Heart right ventricle (tissue), 16 donors: ENCODE measurements around the gene LYAR. TPM values are rescaled to one million over a fixed set of nuclear protein-coding genes. Genes with fewer than 3 reads are reported as not detected.
"Not testable (repeated sequence)": the region's sequence is repeated elsewhere in the genome, so short reads cannot be mapped to it uniquely, and the experiment has no call there.

Experiments used
- ATAC-seq, 8 donors: fragments of 200-7000 bp; cut with Tn5 transposase; one replicate each; pipeline ENCODE4 v1.9.1; 2020; ENCODE audit warnings: mild to moderate bottlenecking in 8 of 8, moderate library complexity in 8 of 8, moderate number of reproducible peaks in 1 of 8
- DNase-seq, 2 donors: peaks; one replicate each; pipeline ENCODE4 v3.0.0-alpha.2; 2020
- H3K27ac ChIP-seq, 10 donors: fragments of 200-600 bp; sonication (generic) in 2 of 10; one replicate each; pipeline versions ENCODE4 v1.5.0 to v1.8.0; 2020 to 2022; ENCODE audit warnings: mild to moderate bottlenecking in 3 of 10
- H3K27me3 ChIP-seq, 7 donors: fragments of 200-600 bp; one replicate each; pipeline ENCODE4 v1.8.0; 2021 to 2022; ENCODE audit warnings: mild to moderate bottlenecking in 2 of 7
- H3K36me3 ChIP-seq, 9 donors: fragments of 200-600 bp; sonication (generic) in 1 of 9; one replicate each; pipeline versions ENCODE4 v1.5.0 to v1.8.0; 2020 to 2022; ENCODE audit warnings: mild to moderate bottlenecking in 2 of 9
- H3K4me1 ChIP-seq, 9 donors: fragments of 200-600 bp; sonication (generic) in 1 of 9; one replicate each; pipeline versions ENCODE4 v1.5.0 to v1.8.0; 2020 to 2022; ENCODE audit warnings: mild to moderate bottlenecking in 4 of 9
- H3K4me3 ChIP-seq, 10 donors: fragments of 200-600 bp; sonication (generic) in 2 of 10; one replicate each; pipeline versions ENCODE4 v1.5.0 to v1.8.0; 2020 to 2022; ENCODE audit warnings: mild to moderate bottlenecking in 7 of 10, moderate library complexity in 2 of 10
- H3K9me3 ChIP-seq, 11 donors: fragments of 200-600 bp in 10 of 11; sonication (generic) in 2 of 11; one replicate each; pipeline versions ENCODE4 v1.5.0 to v1.8.0; 2013 to 2022; ENCODE audit warnings: mild to moderate bottlenecking in 2 of 11, control low read depth in 1 of 11, moderate library complexity in 1 of 11
- CTCF ChIP-seq, 9 donors: fragments of 200-600 bp; sonication (generic) in 2 of 9; IDR thresholded peaks; one replicate each; pipeline versions ENCODE4 v1.5.0 to v1.8.0; 2021 to 2022; ENCODE audit warnings: antibody characterized with exemption in 9 of 9, mild to moderate bottlenecking in 5 of 9, moderate library complexity in 1 of 9
- WGBS, 2 donors: extraction: QIAGEN DNeasy Blood & Tissue Kit; methylation state at CpG; one replicate each; pipeline ENCODE4 v1.1.7; 2013; ENCODE audit warnings: inconsistent platforms in 1 of 2; 5-methylcytosine and 5-hydroxymethylcytosine counted together
- intact Hi-C, 10 donors: fragments of 100-400 bp; cut with DNase I; formaldehyde crosslinking; loops; one replicate each; pipeline versions ENCODE4 v1.11.1 to v1.14.2; 2022
- polyA plus RNA-seq, 2 donors: library from polyadenylated mRNA; stranded (reverse); fragments of 200-250 nt; gene quantifications; one replicate each; pipeline ENCODE4 v1.2.3, GENCODE V29; 2013
- total RNA-seq, 10 donors: library from RNA; stranded (reverse); fragmentation: NEBNext Ultra II Directional in 3 of 10; extraction: Animal tissue kit (Norgen Biotek cat#: 25700) in 3 of 10; gene quantifications; one replicate each; pipeline versions ENCODE4 v1.2.1 to v1.2.4, GENCODE V29; 2021 to 2023
- donor health status: Arrhythmogenic right ventricular cardiomyopathy.
- donor health status: ischemic (EF 13 %, LVEDD 7.1; RV severe dilation, severe dysfunction).
- donor health status: healthy with polysubstance abuse.
- donor health status: DM: no; HTN: yes; CAD: no.
- donor health status: DM: no; HTN: no; CAD: no.
- donor health status: ischemic (EF 25% LVEDD 6.9; RV normal size, moderate dysfunction).
- donor health status: ischemic (EF 25% LVEDD 5.7; RV mildly dilated, moderate dysfunction).
- donor health status: healthy.
- donor health status: DM: yes; HTN: yes; CAD: no.
- donor health status: Ischemic cardiomyopathy.
- donor health status: ischemic (EF 35%, LVEDD 5.7; RV mildly dilated, moderate dysfunction).
- donor health status: nonischemic (EF 11% LVEDD 7.7; RV severe dilation, severe dysfunction).
- donor health status: DM: yes; HTN: yes; CAD: no.
- donor health status: PGD.
- donor health status: ischemic (EF 29% LVEDD 5.4; RV normal size, mild dysfunction).
- donor health status: nonischemic (EF 23%, LVEDD 6.1; RV moderate dilation, normal function).

The LYAR gene
- total and polyA plus RNA-seq, 12 donors = 7.6 to 20.6 (median 12.6) TPM

GRCh38 chr4:4268776-4269175 lies 21.2 kb downstream of the LYAR start:
- Histone ChIP-seq H3K27ac (peak overlapping the region in 1 of 10 donors; percentile 86), H3K9me3 (no peaks in the 10 kb centered on the region), H3K4me1 (peaks cover 0 to 53% (median 0%) of the 10 kb centered on the region in 9 donors), H3K36me3 (peaks cover 0 to 72% (median 30%) of the 10 kb centered on the region in 9 donors), H3K27me3 (no peaks in the 10 kb centered on the region), H3K4me3 (peak overlapping the region in 1 of 10 donors; percentile 15)
- WGBS, 2 donors = 89 to 96% methylated on average over 1 of the region's 1 CpG
- intact Hi-C loops = loop anchor here in 1 of 10 donors (5.0 kb wide), 1 partner anchor 44 kb away; no protein-coding TSS in a partner anchor
- ATAC-seq (no peak), DNase-seq (no peak)
- no peak for TF ChIP-seq CTCF (IDR thresholded peaks at IDR 0.05)

- no peak for TF ChIP-seq CTCF (IDR thresholded peaks at IDR 0.05)
- intact Hi-C loops = loop anchor here in 1 of 10 donors (5.0 kb wide), 1 partner anchor 44 kb away; no protein-coding TSS in a partner anchor
- 82 to 95% methylated on average over 5 of the region's 5 CpGs for WGBS, 2 donors
- H3K27me3 ChIP-seq = no peaks in the 10 kb centered on the region
- no peak overlapping the region for H3K4me3 ChIP-seq
- H3K9me3 ChIP-seq = no peaks in the 10 kb centered on the region
- ATAC-seq (no peak), DNase-seq (no peak)
- H3K4me1 ChIP-seq = peaks cover 0 to 53% (median 0%) of the 10 kb centered on the region in 9 donors
- peak overlapping the region in 1 of 10 donors; percentile 86 for H3K27ac ChIP-seq
- peaks cover 0 to 64% (median 23%) of the 10 kb centered on the region in 9 donors for H3K36me3 ChIP-seq
Measured at GRCh38 chr4:4267981-4268380, 22.0 kb downstream of the LYAR start.

- ATAC-seq (peak in 2 of 8 donors; percentile 21 to 54), DNase-seq (no peak)
- Histone ChIP-seq H3K27ac (peak overlapping the region in 1 of 10 donors; percentile 36), H3K9me3 (no peaks in the 10 kb centered on the region), H3K27me3 (no peaks in the 10 kb centered on the region), H3K4me3 (no peak overlapping the region), H3K4me1 (peaks cover 0 to 10% (median 0%) of the 10 kb centered on the region in 9 donors), H3K36me3 (no peaks in the 10 kb centered on the region)
- peak in 5 of 9 donors; percentile 20 to 60 (median 39) for TF ChIP-seq CTCF (IDR thresholded peaks at IDR 0.05)
- 68 to 74% methylated on average over 6 of the region's 6 CpGs for WGBS, 2 donors
- intact Hi-C loops = no loop called here
Measured at GRCh38 chr4:4260185-4260751, 29.7 kb downstream of the LYAR start.

- peak overlapping the region in 2 of 10 donors; percentile 13 to 36 for H3K27ac ChIP-seq
- H3K4me1 ChIP-seq = peaks cover 0 to 10% (median 0%) of the 10 kb centered on the region in 9 donors
- ATAC-seq = no peak
- DNase-seq = no peak
- H3K9me3 ChIP-seq = no peaks in the 10 kb centered on the region
- no peak for TF ChIP-seq CTCF (IDR thresholded peaks at IDR 0.05)
- no peaks in the 10 kb centered on the region for H3K36me3 ChIP-seq
- WGBS, 2 donors = 55 to 56% methylated on average over 9 of the region's 9 CpGs
- intact Hi-C loops = loop anchor here in 3 of 10 donors (5.0 to 10.0 kb wide), 3 partner anchors 73 to 175 kb away; no protein-coding TSS in a partner anchor
- H3K27me3 ChIP-seq = no peaks in the 10 kb centered on the region
- H3K4me3 ChIP-seq = no peak overlapping the region
Measured at GRCh38 chr4:4259484-4260100, 30.4 kb downstream of the LYAR start.

GRCh38 chr4:4257705-4258104 lies 32.2 kb downstream of the LYAR start:
- not testable (repeated sequence) for H3K9me3 ChIP-seq, H3K27ac ChIP-seq, H3K4me3 ChIP-seq, ATAC-seq, H3K27me3 ChIP-seq, DNase-seq, H3K36me3 ChIP-seq
- WGBS, 2 donors = 82% methylated on average over 3 of the region's 3 CpGs
- peaks cover 0 to 10% (median 0%) of the 10 kb centered on the region in 9 donors for H3K4me1 ChIP-seq
- intact Hi-C loops = loop anchor here in 3 of 10 donors (5.0 to 10.0 kb wide), 3 partner anchors 75 to 177 kb away; no protein-coding TSS in a partner anchor
